Cardiac muscle cell (in vitro differentiated cells and primary cell): ENCODE measurements around the gene PYHIN1. TPM values are rescaled to one million over a fixed set of nuclear protein-coding genes. Genes with fewer than 3 reads are reported as not detected.

Source experiments
- DNase-seq, 2 donors: peaks; one replicate each; pipeline versions ENCODE4 v3.0.0 to v3.0.0-alpha.2; 2010 to 2017; ENCODE audit warnings: low read depth in 1 of 2, low spot score in 1 of 2
- H3K27ac ChIP-seq: fragments of 200-600 bp; sonication (generic); 2 replicates; pipeline ENCODE4 v1.5.1; 2016
- H3K27me3 ChIP-seq: fragments of 200-600 bp; sonication (generic); 2 replicates; pipeline ENCODE4 v1.6.0; 2016; ENCODE audit warnings: control low read depth
- H3K36me3 ChIP-seq: fragments of 200-600 bp; sonication (generic); 2 replicates; pipeline ENCODE4 v1.5.1; 2016; ENCODE audit warnings: control low read depth
- H3K4me1 ChIP-seq: fragments of 200-600 bp; sonication (generic); 2 replicates; pipeline ENCODE4 v1.8.1; 2017; ENCODE audit warnings: low read depth, mild to moderate bottlenecking, mixed run types
- H3K4me3 ChIP-seq: fragments of 200-600 bp; sonication (generic); 2 replicates; pipeline ENCODE4 v1.5.1; 2016; ENCODE audit warnings: mild to moderate bottlenecking
- H3K9me3 ChIP-seq: fragments of 200-600 bp; sonication (generic); 2 replicates; pipeline ENCODE4 v1.5.1; 2017; ENCODE audit warnings: low read depth, mild to moderate bottlenecking, control low read depth
- polyA plus RNA-seq: library from polyadenylated mRNA; unstranded; fragments of >200 nt; fragmentation: Nextera tagmentation; extraction: Ambion mirVana; gene quantifications from 2 replicates; pipeline ENCODE4 v1.2.1, GENCODE V29; 2016
- total RNA-seq: library from RNA; depleted of rRNA; stranded (reverse); fragments of >200 nt; gene quantifications from 2 replicates; pipeline ENCODE4 v1.2.3, GENCODE V29; 2016
- TF ChIP-seq, protein P1 (sequence below): IDR thresholded peaks from 2 replicates; pipeline ENCODE4 v1.5.1; 2012; ENCODE audit warnings: low read depth, mild to moderate bottlenecking, low read length

The PYHIN1 gene
- total and polyA plus RNA-seq, 2 experiments from 2014 or later: not detected

DNA sequence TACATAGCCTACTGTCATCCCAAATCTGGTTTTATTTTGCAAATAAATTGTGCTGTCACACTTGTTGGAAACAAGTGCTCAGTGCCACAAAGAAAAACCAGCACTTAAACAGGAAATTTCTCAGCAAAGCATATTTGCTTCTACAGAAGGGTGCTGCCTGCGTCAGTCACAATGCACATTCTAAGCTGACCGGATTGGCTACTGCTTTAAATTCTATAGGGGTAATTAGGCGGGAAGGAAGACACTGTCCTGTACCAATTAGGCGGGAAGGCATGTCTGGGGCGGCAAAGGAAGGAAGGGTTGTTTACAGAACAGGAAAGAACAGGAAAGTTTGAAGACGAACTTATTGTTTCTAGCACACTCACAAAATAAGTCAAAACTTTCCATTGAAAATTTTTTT lies 81.1 kb downstream of the PYHIN1 start:
- no peak overlapping the region for H3K27ac ChIP-seq
- H3K36me3 ChIP-seq: no peaks in the 10 kb centered on the region
- peak in 1 of 2 donors; percentile 45 for DNase-seq
- TF ChIP-seq, protein P1, sequence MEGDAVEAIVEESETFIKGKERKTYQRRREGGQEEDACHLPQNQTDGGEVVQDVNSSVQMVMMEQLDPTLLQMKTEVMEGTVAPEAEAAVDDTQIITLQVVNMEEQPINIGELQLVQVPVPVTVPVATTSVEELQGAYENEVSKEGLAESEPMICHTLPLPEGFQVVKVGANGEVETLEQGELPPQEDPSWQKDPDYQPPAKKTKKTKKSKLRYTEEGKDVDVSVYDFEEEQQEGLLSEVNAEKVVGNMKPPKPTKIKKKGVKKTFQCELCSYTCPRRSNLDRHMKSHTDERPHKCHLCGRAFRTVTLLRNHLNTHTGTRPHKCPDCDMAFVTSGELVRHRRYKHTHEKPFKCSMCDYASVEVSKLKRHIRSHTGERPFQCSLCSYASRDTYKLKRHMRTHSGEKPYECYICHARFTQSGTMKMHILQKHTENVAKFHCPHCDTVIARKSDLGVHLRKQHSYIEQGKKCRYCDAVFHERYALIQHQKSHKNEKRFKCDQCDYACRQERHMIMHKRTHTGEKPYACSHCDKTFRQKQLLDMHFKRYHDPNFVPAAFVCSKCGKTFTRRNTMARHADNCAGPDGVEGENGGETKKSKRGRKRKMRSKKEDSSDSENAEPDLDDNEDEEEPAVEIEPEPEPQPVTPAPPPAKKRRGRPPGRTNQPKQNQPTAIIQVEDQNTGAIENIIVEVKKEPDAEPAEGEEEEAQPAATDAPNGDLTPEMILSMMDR: no peak
- H3K27me3 ChIP-seq: no peaks in the 10 kb centered on the region
- H3K4me3 ChIP-seq: no peak overlapping the region
- H3K4me1 ChIP-seq: no peaks in the 10 kb centered on the region
- H3K9me3 ChIP-seq: no peaks in the 10 kb centered on the region

DNA sequence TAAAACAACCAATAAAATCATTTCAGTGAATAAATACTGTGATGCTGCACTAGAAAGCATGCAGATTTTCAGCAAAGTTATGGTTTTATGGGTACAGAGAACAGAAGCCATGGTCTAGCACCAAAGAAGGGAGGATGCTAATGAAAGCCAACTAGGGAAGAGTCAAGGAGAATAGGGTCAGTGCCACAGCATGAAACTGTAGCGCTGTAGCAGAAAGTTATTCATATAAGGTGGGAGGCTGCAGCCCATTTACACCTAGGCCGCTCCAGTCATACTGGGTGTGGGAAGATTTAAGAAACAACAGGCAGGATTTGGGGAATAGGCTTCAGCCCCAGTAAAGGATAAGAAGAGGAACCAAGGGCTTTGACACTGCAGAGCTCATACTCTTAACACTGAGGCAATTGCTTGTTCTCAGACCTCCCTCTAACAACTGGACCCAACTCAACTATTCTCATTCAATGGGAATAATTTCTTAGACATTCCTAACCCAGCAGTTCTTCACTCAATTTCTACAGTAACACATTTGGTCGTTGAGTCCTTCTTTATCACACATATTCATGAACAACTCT lies 82.7 kb downstream of the PYHIN1 start:
- H3K27ac ChIP-seq: no peak overlapping the region
- peaks cover 3% of the 10 kb centered on the region for H3K36me3 ChIP-seq
- no peak for DNase-seq
- no peaks in the 10 kb centered on the region for H3K4me1 ChIP-seq
- no peaks in the 10 kb centered on the region for H3K27me3 ChIP-seq
- H3K4me3 ChIP-seq: no peak overlapping the region
- no peaks in the 10 kb centered on the region for H3K9me3 ChIP-seq
- TF ChIP-seq, protein P1: no peak

DNA sequence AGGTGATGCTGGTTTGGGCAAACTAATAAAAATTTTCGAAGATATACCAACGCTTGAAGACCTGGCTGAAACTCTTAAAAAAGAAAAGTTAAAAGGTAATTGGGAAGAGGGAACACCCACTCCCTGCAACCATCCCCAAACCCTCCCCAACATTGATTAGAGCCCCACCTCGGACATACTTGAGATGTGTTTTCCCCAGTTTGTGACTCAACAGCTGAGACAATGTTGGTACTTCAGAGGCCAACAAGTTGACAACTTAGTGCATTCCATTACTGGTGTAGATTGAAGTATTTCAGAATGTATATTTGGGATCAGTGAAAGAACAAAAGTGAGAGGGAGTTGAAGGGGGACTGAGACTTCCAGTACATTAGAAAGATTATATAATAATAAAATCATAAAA lies 83.5 kb downstream of the PYHIN1 start:
- DNase-seq: no peak
- Histone ChIP-seq H3K4me1 (no peaks in the 10 kb centered on the region), H3K4me3 (no peak overlapping the region), H3K9me3 (no peaks in the 10 kb centered on the region), H3K27me3 (no peaks in the 10 kb centered on the region), H3K36me3 (peaks cover 3% of the 10 kb centered on the region), H3K27ac (no peak overlapping the region)
- TF ChIP-seq, protein P1: no peak

DNA sequence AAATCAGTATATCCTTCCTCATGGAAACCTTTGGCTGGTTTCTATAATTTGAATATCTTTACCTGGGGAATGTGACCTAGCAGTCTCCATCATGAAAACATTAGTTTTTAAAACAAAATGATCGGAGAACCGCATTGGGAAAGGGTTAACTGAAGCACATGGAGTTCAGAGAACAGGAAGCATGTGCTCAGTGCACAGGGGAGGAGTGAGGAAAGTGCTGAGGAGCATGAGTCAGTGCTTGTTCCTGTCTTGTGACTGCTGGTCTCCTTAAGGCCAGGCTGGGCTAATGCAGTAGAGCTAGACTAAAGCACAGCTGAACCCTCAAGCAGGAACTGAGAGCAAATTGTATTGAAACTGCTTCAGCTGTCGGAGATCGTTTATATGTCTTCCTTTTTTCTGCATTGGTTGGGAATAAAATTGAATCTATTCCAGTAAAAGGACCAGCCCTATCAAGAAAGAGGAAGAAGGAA lies 84.1 kb downstream of the PYHIN1 start:
- Histone ChIP-seq H3K4me1 (no peaks in the 10 kb centered on the region), H3K4me3 (no peak overlapping the region), H3K27me3 (no peaks in the 10 kb centered on the region), H3K36me3 (peaks cover 3% of the 10 kb centered on the region), H3K27ac (no peak overlapping the region), H3K9me3 (no peaks in the 10 kb centered on the region)
- DNase-seq: peak in 1 of 2 donors; percentile 93
- TF ChIP-seq, protein P1: no peak

DNA sequence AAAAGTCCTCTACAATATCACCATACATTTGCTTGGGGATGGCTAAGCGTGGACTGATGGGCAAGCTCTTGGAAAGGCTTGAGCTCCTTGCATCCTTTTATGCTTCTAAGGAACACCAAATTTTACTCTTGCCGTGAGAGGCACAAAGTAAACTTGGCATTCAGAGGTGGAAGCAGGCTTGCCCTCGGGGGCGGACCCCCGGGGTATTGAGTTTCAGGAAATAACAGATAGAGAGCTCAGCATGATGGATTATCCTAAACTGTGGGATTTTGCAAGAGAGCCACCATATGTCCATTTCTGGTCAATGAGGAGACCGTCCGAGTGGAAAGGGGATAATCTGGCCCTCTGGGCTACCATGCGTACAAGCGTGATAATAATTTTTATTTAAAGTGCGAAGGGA lies 92.4 kb downstream of the PYHIN1 start:
- H3K4me1 ChIP-seq: no peaks in the 10 kb centered on the region
- H3K9me3 ChIP-seq: no peaks in the 10 kb centered on the region
- TF ChIP-seq, protein P1: no peak
- peaks cover under 1% of the 10 kb centered on the region for H3K36me3 ChIP-seq
- H3K4me3 ChIP-seq: no peak overlapping the region
- H3K27me3 ChIP-seq: no peaks in the 10 kb centered on the region
- H3K27ac ChIP-seq: no peak overlapping the region
- DNase-seq: no peak
